ENCODE results near the gene TM4SF18. TPM values are rescaled to one million over a fixed set of nuclear protein-coding genes. Genes with fewer than 3 reads are reported as not detected.
A peak's percentile ranks its signal among the peaks of the same experiment; 100 is the strongest.

TM4SF18 gene
- total RNA-seq, 1 experiment from 2014 or later, result 0.34 TPM

DNA sequence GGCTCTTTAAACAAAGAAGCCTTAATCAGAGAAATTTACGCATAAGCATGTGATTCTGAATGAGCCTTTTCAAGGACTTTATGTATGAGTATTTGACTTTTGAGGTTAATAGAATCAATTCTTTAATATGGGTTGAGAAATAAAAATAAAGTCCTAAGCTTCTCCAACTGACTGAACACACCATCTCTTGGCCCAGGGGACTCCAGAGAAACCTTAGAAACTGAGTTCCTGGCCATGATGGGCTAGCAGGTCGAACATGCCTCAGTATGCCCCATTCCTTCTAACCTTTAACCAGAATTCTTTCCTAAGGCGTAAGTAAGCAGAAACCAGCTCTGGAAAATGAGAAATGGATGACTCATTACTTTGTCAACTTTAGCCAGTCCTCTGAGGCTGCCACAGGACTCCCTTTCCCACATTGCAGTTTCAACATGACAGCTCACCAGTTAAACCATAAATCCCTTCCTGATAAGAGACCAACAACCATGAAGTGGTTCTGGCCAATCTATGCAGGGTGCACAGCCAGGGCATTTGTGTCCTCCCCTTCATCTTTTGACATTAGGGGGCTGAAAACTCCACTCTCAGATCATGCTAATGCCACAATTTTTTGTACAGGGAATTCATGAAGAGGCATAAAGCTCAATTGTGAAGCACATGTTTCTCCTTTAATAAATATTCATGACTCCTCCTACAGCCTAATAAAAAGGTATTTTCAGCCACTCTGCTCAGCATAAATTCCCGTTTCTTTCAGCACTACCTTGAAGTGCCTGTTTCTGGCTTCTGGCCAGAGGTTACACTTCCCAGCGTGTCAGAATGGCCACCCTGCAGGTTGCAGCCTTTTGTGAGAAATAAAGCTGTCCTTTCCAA, 33.3 kb downstream of the TM4SF18 start (continued):
- TF ChIP-seq EZH2 (IDR thresholded peaks at IDR 0.05), result no peak
- no peak for TF ChIP-seq EGR1 (IDR thresholded peaks at IDR 0.05; ENCODE audit: low read depth)

- ChIA-PET RAD21 (ENCODE audit: low non-redundant PET in 1 of 2, low total read pairs in 2 of 2, uncharacterized antibody in 2 of 2, unreplicated experiment in 2 of 2) (no interaction called here), POLR2A (no interaction called here), CTCF (no interaction called here)
- H3K4me2 ChIP-seq (ENCODE audit: low read length), result no peak overlapping the region
- H3K4me1 ChIP-seq (ENCODE audit: control insufficient read depth in 1 of 2, insufficient read depth in 2 of 2, low read length in 2 of 2), result peaks cover 25 to 46% of the 10 kb centered on the region in 2 experiments
- no peaks in the 10 kb centered on the region for H3K27me3 ChIP-seq (ENCODE audit: insufficient read depth, low read length)
- no peaks in the 10 kb centered on the region for H4K20me1 ChIP-seq (ENCODE audit: insufficient read depth)
- intact Hi-C loops (cut with micrococcal nuclease), result no loop called here
- BruUV-seq (replicated peaks), result no TSS peak
- TF ChIP-seq ZBTB33 (IDR thresholded peaks at IDR 0.05; ENCODE audit: extremely low read depth, insufficient replicate concordance, low read length) (no peak), YY1 (IDR thresholded peaks at IDR 0.05; ENCODE audit: extremely low read depth, insufficient replicate concordance, low read depth, low read length) (no peak), JUND (IDR thresholded peaks at IDR 0.05) (no peak), TCF7L2 (IDR thresholded peaks at IDR 0.05; ENCODE audit: borderline replicate concordance, extremely low read depth, insufficient read depth, insufficient read length) (no peak)
- H3K9ac ChIP-seq (ENCODE audit: low read length), result no peak overlapping the region
- no peaks in the 10 kb centered on the region for H3K9me3 ChIP-seq (ENCODE audit: control insufficient read depth in 1 of 2, insufficient read depth in 1 of 2, low read depth in 1 of 2, low read length in 2 of 2)
- H3K36me3 ChIP-seq (ENCODE audit: control insufficient read depth in 1 of 2, insufficient read depth in 2 of 2, low read length in 2 of 2), result no peaks in the 10 kb centered on the region
- H3K27ac ChIP-seq (ENCODE audit: low read depth, low read length), result no peak overlapping the region
- no peaks in the 10 kb centered on the region for H3K79me2 ChIP-seq (ENCODE audit: insufficient read depth, low read length)
- no peak overlapping the region for H3K4me3 ChIP-seq (replicated peaks in 1 of 2; ENCODE audit: low read depth in 1 of 2, low read length in 2 of 2)
- H3K9me2 ChIP-seq (ENCODE audit: insufficient read depth), result no peaks in the 10 kb centered on the region
- H2AFZ ChIP-seq (ENCODE audit: low read depth, low read length, poor library complexity, severe bottlenecking), result peak overlapping the region; percentile 36
- DNase-seq (ENCODE audit: low read depth, low spot score), result no peak
- ATAC-seq, result no peak
Measured at GRCh38 chr3:149296972-149297371, 36.5 kb downstream of the TM4SF18 start.

All from HCT116 (cell line).